H9 (cell line): ENCODE measurements around the gene OPN4. TPM values are rescaled to one million over a fixed set of nuclear protein-coding genes. Genes with fewer than 3 reads are reported as not detected.

Experiments used
- DNase-seq: peaks from one replicate; pipeline ENCODE4 v3.0.0-alpha.2; 2017
- H2AFZ ChIP-seq: one replicate; pipeline ENCODE4 v1.6.1; 2013; ENCODE audit warnings: mild to moderate bottlenecking, low read length, control low read depth, moderate library complexity
- H2AK5ac ChIP-seq: 2 replicates; pipeline ENCODE4 v1.6.1; 2013; ENCODE audit warnings: low read length, control low read depth, mixed read lengths; ENCODE audit not compliant: insufficient read length
- H2BK120ac ChIP-seq: one replicate; pipeline ENCODE4 v1.6.1; 2013; ENCODE audit warnings: low read depth, mild to moderate bottlenecking, low read length, control low read depth, inconsistent platforms; ENCODE audit not compliant: poor library complexity, severe bottlenecking
- H2BK12ac ChIP-seq: 2 replicates; pipeline ENCODE4 v1.6.1; 2013; ENCODE audit warnings: low read length, control low read depth, mixed read lengths, low read depth; ENCODE audit not compliant: insufficient read length
- H2BK15ac ChIP-seq: 2 replicates; pipeline ENCODE4 v1.6.1; 2013; ENCODE audit warnings: low read depth, low read length, control low read depth
- H2BK20ac ChIP-seq: one replicate; pipeline ENCODE4 v1.6.1; 2013; ENCODE audit warnings: low read depth, mild to moderate bottlenecking, low read length, control low read depth, inconsistent platforms; ENCODE audit not compliant: poor library complexity, severe bottlenecking
- H2BK5ac ChIP-seq: 2 replicates; pipeline ENCODE4 v1.6.1; 2013; ENCODE audit warnings: low read length, control low read depth, mixed read lengths; ENCODE audit not compliant: insufficient read length
- H3K14ac ChIP-seq: 2 replicates; pipeline ENCODE4 v1.6.1; 2013; ENCODE audit warnings: low read length, control low read depth; ENCODE audit not compliant: insufficient read depth
- H3K18ac ChIP-seq: 2 replicates; pipeline ENCODE4 v1.6.1; 2013; ENCODE audit warnings: low read depth, mild to moderate bottlenecking, mixed read lengths, low read length, control low read depth; ENCODE audit not compliant: insufficient read length
- H3K23ac ChIP-seq: 2 replicates; pipeline ENCODE4 v1.6.1; 2013; ENCODE audit warnings: low read length, control low read depth, mixed read lengths, low read depth; ENCODE audit not compliant: insufficient read length
- H3K23me2 ChIP-seq: 2 replicates; pipeline ENCODE4 v1.6.1; 2013; ENCODE audit warnings: low read depth, mild to moderate bottlenecking, mixed read lengths, low read length, control low read depth; ENCODE audit not compliant: insufficient read length, poor library complexity, severe bottlenecking
- H3K27ac ChIP-seq: 2 replicates; pipeline ENCODE4 v1.5.1; 2013; ENCODE audit warnings: low read length, control low read depth, mixed read lengths, low read depth; ENCODE audit not compliant: insufficient read length
- H3K27me3 ChIP-seq: 2 replicates; pipeline ENCODE4 v1.6.1; 2013; ENCODE audit warnings: low read length, control low read depth, inconsistent platforms; ENCODE audit not compliant: insufficient read depth
- H3K4ac ChIP-seq: 2 replicates; pipeline ENCODE4 v1.6.1; 2013; ENCODE audit warnings: low read depth, mild to moderate bottlenecking, control low read depth, inconsistent platforms, low read length, moderate library complexity
- H3K4me1 ChIP-seq: 2 replicates; pipeline ENCODE4 v1.6.1; 2013; ENCODE audit warnings: low read length, control low read depth, inconsistent platforms; ENCODE audit not compliant: insufficient read depth
- H3K4me2 ChIP-seq: 2 replicates; pipeline ENCODE4 v1.6.1; 2013; ENCODE audit warnings: low read length, control low read depth, mixed read lengths; ENCODE audit not compliant: insufficient read length, insufficient read depth
- H3K56ac ChIP-seq: 2 replicates; pipeline ENCODE4 v1.6.1; 2013; ENCODE audit warnings: low read depth, mild to moderate bottlenecking, mixed read lengths, low read length, control low read depth; ENCODE audit not compliant: insufficient read length
- H3K79me1 ChIP-seq: 2 replicates; pipeline ENCODE4 v1.6.1; 2013; ENCODE audit warnings: low read depth, mild to moderate bottlenecking, moderate library complexity, low read length, control low read depth, inconsistent platforms; ENCODE audit not compliant: insufficient read depth, poor library complexity, severe bottlenecking
- H3K79me2 ChIP-seq: 2 replicates; pipeline ENCODE4 v1.6.1; 2013; ENCODE audit warnings: low read length, control low read depth, inconsistent platforms; ENCODE audit not compliant: insufficient read depth
- H3K9ac ChIP-seq: 2 replicates; pipeline ENCODE4 v1.6.1; 2013; ENCODE audit warnings: low read length, control low read depth, mixed read lengths; ENCODE audit not compliant: insufficient read length; ENCODE audit errors: extremely low read depth
- H3K9me3 ChIP-seq: one replicate; pipeline ENCODE4 v1.6.1; 2013; ENCODE audit warnings: low read depth, low read length, inconsistent platforms; ENCODE audit not compliant: control insufficient read depth
- H3T11ph ChIP-seq: one replicate; pipeline ENCODE4 v1.6.1; 2013; ENCODE audit warnings: mild to moderate bottlenecking, low read length, control low read depth, inconsistent platforms
- H4K20me1 ChIP-seq: one replicate; pipeline ENCODE4 v1.6.1; 2013; ENCODE audit not compliant: control insufficient read depth, insufficient read length, insufficient read depth
- H4K5ac ChIP-seq: 2 replicates; pipeline ENCODE4 v1.6.1; 2013; ENCODE audit warnings: low read depth, mild to moderate bottlenecking, mixed read lengths, low read length, control low read depth; ENCODE audit not compliant: insufficient read length
- H4K8ac ChIP-seq: replicated peaks from 2 replicates; pipeline ENCODE4 v1.6.1; 2013; ENCODE audit warnings: low read length, control low read depth, mixed read lengths, low read depth; ENCODE audit not compliant: insufficient read length
- H4K91ac ChIP-seq: 2 replicates; pipeline ENCODE4 v1.6.1; 2013; ENCODE audit warnings: low read depth, mild to moderate bottlenecking, moderate library complexity, mixed read lengths, low read length, control low read depth; ENCODE audit not compliant: insufficient read length
- H3K27ac Mint-ChIP-seq, 3 experiments: 2 replicates in 2 of 3; 3 replicates in 1 of 3; pipeline ENCODE4 v1.8.0; 2020 to 2021; ENCODE audit warnings: mixed read lengths in 3 of 3, mild to moderate bottlenecking in 1 of 3, moderate library complexity in 1 of 3
- H3K27me3 Mint-ChIP-seq: 2 replicates; pipeline ENCODE4 v1.8.0; 2021; ENCODE audit warnings: low read depth, mild to moderate bottlenecking, moderate library complexity, mixed read lengths
- H3K36me3 Mint-ChIP-seq, 3 experiments: 2 replicates in 2 of 3; 3 replicates in 1 of 3; pipeline ENCODE4 v1.8.0; 2020 to 2021; ENCODE audit warnings: low read depth in 3 of 3, mixed read lengths in 3 of 3; ENCODE audit not compliant: insufficient read depth in 1 of 3
- H3K4me1 Mint-ChIP-seq, 2 experiments: 2 replicates each; pipeline ENCODE4 v1.8.0; 2020; ENCODE audit warnings: mixed read lengths in 2 of 2
- H3K4me3 Mint-ChIP-seq, 2 experiments: 2 replicates in 1 of 2; 3 replicates in 1 of 2; pipeline ENCODE4 v1.8.0; 2020 to 2021; ENCODE audit warnings: mild to moderate bottlenecking in 2 of 2, mixed read lengths in 2 of 2, moderate library complexity in 1 of 2
- H3K9me3 Mint-ChIP-seq, 2 experiments: 2 replicates in 1 of 2; 3 replicates in 1 of 2; pipeline ENCODE4 v1.8.0; 2020; ENCODE audit warnings: mild to moderate bottlenecking in 2 of 2, mixed read lengths in 2 of 2, moderate library complexity in 1 of 2
- WGBS: extraction: QIAGEN DNeasy Blood & Tissue Kit; methylation state at CpG from one replicate; pipeline ENCODE4 v1.1.7; 2013; ENCODE audit warnings: missing lambda C conversion rate, low lambda C conversion rate, mixed read lengths; ENCODE audit not compliant: insufficient read length; ENCODE audit errors: extremely low coverage; 5-methylcytosine and 5-hydroxymethylcytosine counted together
- long read RNA-seq: library from polyadenylated mRNA; unstranded; transcript quantifications from one replicate; pipeline ENCODE4 v2.0.0, GENCODE V29; 2020
- total RNA-seq: library from RNA; stranded (reverse); gene quantifications from 2 replicates; pipeline ENCODE4 v1.2.1, GENCODE V29; 2021
- TF ChIP-seq, protein P1 (sequence below): fragments of 200-600 bp; sonication (generic); conservative IDR thresholded peaks from 3 replicates; pipeline ENCODE4 v1.8.0; 2021; ENCODE audit warnings: antibody characterized with exemption, mild to moderate bottlenecking

The OPN4 gene, protein sequence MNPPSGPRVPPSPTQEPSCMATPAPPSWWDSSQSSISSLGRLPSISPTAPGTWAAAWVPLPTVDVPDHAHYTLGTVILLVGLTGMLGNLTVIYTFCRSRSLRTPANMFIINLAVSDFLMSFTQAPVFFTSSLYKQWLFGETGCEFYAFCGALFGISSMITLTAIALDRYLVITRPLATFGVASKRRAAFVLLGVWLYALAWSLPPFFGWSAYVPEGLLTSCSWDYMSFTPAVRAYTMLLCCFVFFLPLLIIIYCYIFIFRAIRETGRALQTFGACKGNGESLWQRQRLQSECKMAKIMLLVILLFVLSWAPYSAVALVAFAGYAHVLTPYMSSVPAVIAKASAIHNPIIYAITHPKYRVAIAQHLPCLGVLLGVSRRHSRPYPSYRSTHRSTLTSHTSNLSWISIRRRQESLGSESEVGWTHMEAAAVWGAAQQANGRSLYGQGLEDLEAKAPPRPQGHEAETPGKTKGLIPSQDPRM
- not detected in 2 replicates for total RNA-seq
- long read RNA-seq = 0 reads

DNA sequence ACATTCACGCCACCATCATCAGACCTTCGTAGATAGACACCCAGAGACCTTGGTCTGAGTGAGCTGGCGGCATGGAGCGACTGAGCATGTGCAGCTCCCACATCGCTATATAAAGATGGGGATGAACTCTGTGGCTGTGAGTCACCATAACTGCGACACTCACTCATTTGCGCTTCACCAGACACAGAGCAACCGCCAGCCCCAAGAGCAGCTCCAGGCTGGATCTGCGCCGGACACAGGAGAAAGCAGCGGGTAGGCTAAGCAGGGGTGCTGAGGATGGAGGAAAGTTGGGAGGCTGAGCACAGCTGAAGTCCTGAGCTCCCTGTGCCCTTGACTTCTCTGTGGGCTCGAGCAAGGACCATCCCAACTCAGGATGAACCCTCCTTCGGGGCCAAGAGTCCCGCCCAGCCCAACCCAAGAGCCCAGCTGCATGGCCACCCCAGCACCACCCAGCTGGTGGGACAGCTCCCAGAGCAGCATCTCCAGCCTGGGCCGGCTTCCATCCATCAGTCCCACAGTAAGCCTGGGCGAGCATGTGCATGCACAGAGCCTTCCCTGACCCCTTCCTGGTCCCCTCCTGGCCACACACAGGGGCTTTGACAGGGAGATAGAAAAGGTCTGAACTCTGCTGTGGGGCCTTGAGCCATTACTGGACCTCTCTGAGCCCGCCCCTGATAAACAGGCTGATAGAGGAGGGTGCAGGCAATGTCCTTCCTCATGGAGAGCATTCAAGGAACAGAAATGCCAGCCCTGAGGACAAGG is at the start of gene OPN4:
Gene OPN4, plus strand, starts transcription at position 137 of the 762 bp plus-strand sequence. Its CDS starts 237 bp downstream, at position 374.
- no CpG with 5 or more reads among the region's 17 CpGs for WGBS
- no peak within 1 kb of the TSS for H4K5ac ChIP-seq
- DNase-seq = no peak

More for the DNA sequence above, at the start of gene OPN4:
- Histone ChIP-seq H3K4ac (no peak within 1 kb of the TSS), H3K4me1 (no peaks in the 10 kb centered on the region), H3K4me2 (no peak within 1 kb of the TSS), H2BK20ac (no peak within 1 kb of the TSS), H3K79me2 (no peaks in the 10 kb centered on the region), H2AFZ (no peak within 1 kb of the TSS), H4K20me1 (no peaks in the 10 kb centered on the region), H4K91ac (no peak within 1 kb of the TSS), H2BK15ac (no peak within 1 kb of the TSS), H2AK5ac (no peak within 1 kb of the TSS), H2BK120ac (no peak within 1 kb of the TSS), H3K56ac (no peak within 1 kb of the TSS), H2BK5ac (no peak within 1 kb of the TSS), H3K27ac (no peak within 1 kb of the TSS), H3K14ac (no peak within 1 kb of the TSS), H3T11ph (no peak within 1 kb of the TSS), H3K18ac (no peak within 1 kb of the TSS), H3K27me3 (no peaks in the 10 kb centered on the region), H2BK12ac (no peak within 1 kb of the TSS), H3K79me1 (no peaks in the 10 kb centered on the region), H3K23me2 (no peaks in the 10 kb centered on the region), H3K9ac (no peak within 1 kb of the TSS), H4K8ac (no peak within 1 kb of the TSS), H3K23ac (no peak within 1 kb of the TSS), H3K9me3 (no peaks in the 10 kb centered on the region)
- no peaks in the 10 kb centered on the region for H3K9me3 Mint-ChIP-seq
- peaks cover 11 to 12% of the 10 kb centered on the region in 2 experiments for H3K4me1 Mint-ChIP-seq
- H3K36me3 Mint-ChIP-seq = no peaks in the 10 kb centered on the region
- no peaks in the 10 kb centered on the region; the same call in 1 of the 2 replicates for H3K27me3 Mint-ChIP-seq
- TF ChIP-seq, protein P1, sequence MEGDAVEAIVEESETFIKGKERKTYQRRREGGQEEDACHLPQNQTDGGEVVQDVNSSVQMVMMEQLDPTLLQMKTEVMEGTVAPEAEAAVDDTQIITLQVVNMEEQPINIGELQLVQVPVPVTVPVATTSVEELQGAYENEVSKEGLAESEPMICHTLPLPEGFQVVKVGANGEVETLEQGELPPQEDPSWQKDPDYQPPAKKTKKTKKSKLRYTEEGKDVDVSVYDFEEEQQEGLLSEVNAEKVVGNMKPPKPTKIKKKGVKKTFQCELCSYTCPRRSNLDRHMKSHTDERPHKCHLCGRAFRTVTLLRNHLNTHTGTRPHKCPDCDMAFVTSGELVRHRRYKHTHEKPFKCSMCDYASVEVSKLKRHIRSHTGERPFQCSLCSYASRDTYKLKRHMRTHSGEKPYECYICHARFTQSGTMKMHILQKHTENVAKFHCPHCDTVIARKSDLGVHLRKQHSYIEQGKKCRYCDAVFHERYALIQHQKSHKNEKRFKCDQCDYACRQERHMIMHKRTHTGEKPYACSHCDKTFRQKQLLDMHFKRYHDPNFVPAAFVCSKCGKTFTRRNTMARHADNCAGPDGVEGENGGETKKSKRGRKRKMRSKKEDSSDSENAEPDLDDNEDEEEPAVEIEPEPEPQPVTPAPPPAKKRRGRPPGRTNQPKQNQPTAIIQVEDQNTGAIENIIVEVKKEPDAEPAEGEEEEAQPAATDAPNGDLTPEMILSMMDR = no peak
- H3K4me3 Mint-ChIP-seq = no peak within 1 kb of the TSS
- no peak within 1 kb of the TSS for H3K27ac Mint-ChIP-seq
